Fibroblast of lung (primary cell): ENCODE data around the gene UNC119B.

ENCODE experiments used
- EZH2 ChIP-seq: IDR thresholded peaks from 2 replicates; pipeline ENCODE4 v1.5.1; 2012; ENCODE audit warnings: low read length, control low read depth, mild to moderate bottlenecking; ENCODE audit errors: missing control alignments
- TF ChIP-seq, protein P1 (sequence below), 2 donors: IDR thresholded peaks in 1 of 2; conservative IDR thresholded peaks in 1 of 2; 1 replicate in 1 of 2; 2 replicates in 1 of 2; pipeline ENCODE4 v1.5.1; 2011 to 2012; ENCODE audit warnings: low read length in 2 of 2, control low read depth in 1 of 2, inconsistent platforms in 1 of 2, low read depth in 1 of 2, mild to moderate bottlenecking in 1 of 2

DNA sequence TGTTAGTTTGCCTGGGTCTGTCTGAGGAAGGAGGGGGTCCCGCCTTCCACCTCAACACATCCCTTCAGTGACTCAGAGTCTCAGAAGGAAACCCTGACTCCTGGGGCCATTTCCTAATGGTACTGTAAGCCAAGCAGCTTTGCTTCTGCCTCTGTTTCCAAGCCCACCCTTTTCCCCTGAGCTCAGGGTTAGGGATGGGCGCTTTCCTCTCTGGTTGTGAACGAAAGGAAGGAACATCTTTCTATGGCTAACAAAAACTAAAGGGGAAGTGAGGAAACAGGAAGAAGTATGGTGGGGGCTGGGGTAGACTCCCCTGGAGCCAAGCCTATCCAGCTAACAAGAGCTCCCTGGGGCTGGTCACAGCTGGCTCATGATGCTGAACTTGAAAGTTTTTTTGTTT, 11.6 kb upstream of the UNC119B start:
- TF ChIP-seq, protein P1, sequence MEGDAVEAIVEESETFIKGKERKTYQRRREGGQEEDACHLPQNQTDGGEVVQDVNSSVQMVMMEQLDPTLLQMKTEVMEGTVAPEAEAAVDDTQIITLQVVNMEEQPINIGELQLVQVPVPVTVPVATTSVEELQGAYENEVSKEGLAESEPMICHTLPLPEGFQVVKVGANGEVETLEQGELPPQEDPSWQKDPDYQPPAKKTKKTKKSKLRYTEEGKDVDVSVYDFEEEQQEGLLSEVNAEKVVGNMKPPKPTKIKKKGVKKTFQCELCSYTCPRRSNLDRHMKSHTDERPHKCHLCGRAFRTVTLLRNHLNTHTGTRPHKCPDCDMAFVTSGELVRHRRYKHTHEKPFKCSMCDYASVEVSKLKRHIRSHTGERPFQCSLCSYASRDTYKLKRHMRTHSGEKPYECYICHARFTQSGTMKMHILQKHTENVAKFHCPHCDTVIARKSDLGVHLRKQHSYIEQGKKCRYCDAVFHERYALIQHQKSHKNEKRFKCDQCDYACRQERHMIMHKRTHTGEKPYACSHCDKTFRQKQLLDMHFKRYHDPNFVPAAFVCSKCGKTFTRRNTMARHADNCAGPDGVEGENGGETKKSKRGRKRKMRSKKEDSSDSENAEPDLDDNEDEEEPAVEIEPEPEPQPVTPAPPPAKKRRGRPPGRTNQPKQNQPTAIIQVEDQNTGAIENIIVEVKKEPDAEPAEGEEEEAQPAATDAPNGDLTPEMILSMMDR (conservative IDR thresholded peaks at IDR 0.05 in 1 of 2, IDR thresholded peaks at IDR 0.05 in 1 of 2; ENCODE audit: low read depth in 1 of 2, low read length in 2 of 2): no peak
- no peak for TF ChIP-seq EZH2
